Erythroblast (primary cell): ENCODE results near the gene KCNIP3.

Experiments used
- GATA1 ChIP-seq: IDR thresholded peaks from 2 replicates; pipeline ENCODE4 v1.6.1; 2011; ENCODE audit warnings: low read depth, mild to moderate bottlenecking, control low read depth, low read length, moderate library complexity
- POLR2A ChIP-seq: IDR thresholded peaks from 2 replicates; pipeline ENCODE4 v1.6.1; 2011; ENCODE audit warnings: mild to moderate bottlenecking, low read length

- TF ChIP-seq POLR2A: no peak
- TF ChIP-seq GATA1: no peak
Observed at GRCh38 chr2:95392730-95393455, 95.7 kb downstream of the KCNIP3 start.
